ENCODE data around the gene TOMM20L.
"Not testable (repeated sequence)": the region's sequence is repeated elsewhere in the genome, so short reads cannot be mapped to it uniquely, and the experiment has no call there.

TOMM20L gene
- 0.13 to 0.26 reads per million in 2 donors for total RNA-seq

GRCh38 chr14:58395812-58396788, at the start of gene TOMM20L:
Gene TOMM20L, plus strand, starts transcription at chr14:58395930. Its CDS starts 28 bp downstream, at chr14:58395958.
- DNase-seq, result peak; percentile 49

- DNase-seq, result no peak
These were observed 42.0 kb upstream of the TOMM20L start for GRCh38 chr14:58353516-58354299.

GRCh38 chr14:58354808-58355207, 40.9 kb upstream of the TOMM20L start:
- DNase-seq, result no peak

GRCh38 chr14:58356268-58356667, 39.5 kb upstream of the TOMM20L start:
- no peak for DNase-seq

GRCh38 chr14:58362272-58362671, 33.5 kb upstream of the TOMM20L start:
- not testable (repeated sequence) for DNase-seq

GRCh38 chr14:58362798-58363412, 32.8 kb upstream of the TOMM20L start:
- no peak for DNase-seq

GRCh38 chr14:58364316-58364715, 31.4 kb upstream of the TOMM20L start:
- DNase-seq, result no peak

GRCh38 chr14:58367296-58367695, 28.4 kb upstream of the TOMM20L start:
- no peak for DNase-seq

- no peak for DNase-seq
These were observed 26.8 kb upstream of the TOMM20L start for GRCh38 chr14:58368956-58369355.

GRCh38 chr14:58376791-58377190, 18.9 kb upstream of the TOMM20L start:
- DNase-seq, result no peak

GRCh38 chr14:58390830-58391229, 4.9 kb upstream of the TOMM20L start:
- no peak for DNase-seq

GRCh38 chr14:58395562-58395811, 243 bp upstream of the TOMM20L start:
- DNase-seq, result no peak

- no peak for DNase-seq
These were observed 1.4 kb downstream of the TOMM20L start for GRCh38 chr14:58397156-58397555.

GRCh38 chr14:58398495-58398894, 2.8 kb downstream of the TOMM20L start:
- DNase-seq, result no peak

GRCh38 chr14:58398895-58399294, 3.2 kb downstream of the TOMM20L start:
- DNase-seq, result no peak

GRCh38 chr14:58401587-58401986, 5.9 kb downstream of the TOMM20L start:
- no peak for DNase-seq

GRCh38 chr14:58408681-58409215, 13.0 kb downstream of the TOMM20L start:
- DNase-seq, result no peak

GRCh38 chr14:58414845-58415244, 19.1 kb downstream of the TOMM20L start:
- no peak for DNase-seq

GRCh38 chr14:58415636-58416547, 20.2 kb downstream of the TOMM20L start:
- DNase-seq, result no peak

GRCh38 chr14:58416934-58417333, 21.2 kb downstream of the TOMM20L start:
- not testable (repeated sequence) for DNase-seq

GRCh38 chr14:58426670-58427280, 31.0 kb downstream of the TOMM20L start:
- peak; percentile 12 for DNase-seq
